Left ventricle myocardium superior (tissue), 1 donor: ENCODE measurements around the gene INHA. TPM values are rescaled to one million over a fixed set of nuclear protein-coding genes. Genes with fewer than 3 reads are reported as not detected.
A peak's percentile ranks its signal among the peaks of the same experiment; 100 is the strongest.

Experiments used
- ATAC-seq: fragments of 200-7000 bp; cut with Tn5 transposase; one replicate; pipeline ENCODE4 v1.9.1; 2020; ENCODE audit warnings: mild to moderate bottlenecking, moderate library complexity
- DNase-seq: peaks from one replicate; pipeline ENCODE4 v3.0.0-alpha.2; 2020
- intact Hi-C: fragments of 100-400 bp; cut with micrococcal nuclease; formaldehyde crosslinking; loops from one replicate; pipeline ENCODE4 v1.11.0; 2022
- total RNA-seq: library from RNA; stranded (reverse); fragmentation: NEBNext Ultra II Directional; extraction: Animal tissue kit (Norgen Biotek cat#: 25700); gene quantifications from one replicate; pipeline ENCODE4 v1.2.1, GENCODE V29; 2021
- donor health status: DM: no; HTN: yes; CAD: no; lungs with severe emphysema.

INHA gene
- total RNA-seq, 1 donor from 2014 or later, result 1.5 TPM

DNA sequence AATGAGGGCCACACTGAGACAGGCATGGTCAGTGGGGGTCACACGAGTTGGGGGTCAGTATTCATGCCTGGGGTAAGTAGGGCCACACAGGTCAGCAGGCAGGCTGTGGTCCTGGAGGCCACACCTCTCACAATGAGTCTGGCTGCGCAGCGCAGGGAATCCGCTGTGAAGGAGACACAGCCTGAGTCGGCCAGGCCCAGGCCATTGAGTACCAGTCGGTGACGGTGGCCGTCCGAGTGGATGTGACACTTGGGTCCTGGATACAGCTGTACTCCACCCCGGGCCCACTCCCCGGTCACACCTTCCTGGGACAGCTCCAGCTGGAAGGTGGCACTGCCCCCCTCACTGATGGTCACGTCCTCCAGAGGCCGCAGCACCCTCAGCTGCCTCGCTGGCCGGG, 17.8 kb upstream of the INHA start:
- ATAC-seq (no peak), DNase-seq (no peak)
- intact Hi-C loops, result no loop called here

DNA sequence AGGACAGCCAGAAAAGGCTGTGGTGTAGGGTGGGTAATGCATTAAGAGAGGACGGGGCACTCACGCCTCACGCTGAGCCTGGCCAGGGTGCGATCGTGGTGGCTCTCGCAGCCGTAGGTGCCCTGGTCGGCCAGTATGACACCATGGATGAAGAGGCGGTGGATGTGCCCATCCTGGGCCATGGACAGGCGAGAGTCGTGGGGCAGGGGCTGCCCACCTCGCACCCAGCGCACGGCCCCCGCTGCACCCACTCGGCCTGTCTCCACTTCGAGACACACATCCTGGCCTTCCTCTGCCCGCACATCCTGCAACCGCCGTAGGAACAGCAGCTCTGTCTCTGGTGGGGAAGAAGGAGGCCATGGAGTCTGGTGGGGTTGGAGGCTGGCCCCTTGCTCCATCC, 16.2 kb upstream of the INHA start:
- intact Hi-C loops, result no loop called here
- ATAC-seq, result no peak
- no peak for DNase-seq

DNA sequence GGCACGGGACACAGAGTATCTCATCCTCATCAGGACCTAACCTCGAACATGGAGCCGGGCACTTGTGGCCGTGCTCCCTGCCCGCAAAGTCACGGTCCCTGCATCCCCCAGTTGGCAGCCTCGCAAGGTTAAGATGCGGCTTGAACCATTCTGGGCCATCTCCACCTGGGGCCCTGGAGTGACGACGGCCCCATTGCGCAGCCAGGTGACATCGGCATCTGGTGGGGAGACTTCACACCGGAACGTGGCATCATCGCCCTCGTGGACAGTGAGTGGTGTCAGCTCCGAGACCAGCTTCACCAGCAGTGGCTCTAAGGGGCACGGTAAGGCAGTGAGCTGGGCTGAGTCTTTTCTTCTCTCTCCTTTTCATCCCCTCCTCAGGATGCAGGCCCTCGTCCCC, 15.7 kb upstream of the INHA start:
- intact Hi-C loops, result no loop called here
- ATAC-seq, result no peak
- DNase-seq, result peak; percentile 25

DNA sequence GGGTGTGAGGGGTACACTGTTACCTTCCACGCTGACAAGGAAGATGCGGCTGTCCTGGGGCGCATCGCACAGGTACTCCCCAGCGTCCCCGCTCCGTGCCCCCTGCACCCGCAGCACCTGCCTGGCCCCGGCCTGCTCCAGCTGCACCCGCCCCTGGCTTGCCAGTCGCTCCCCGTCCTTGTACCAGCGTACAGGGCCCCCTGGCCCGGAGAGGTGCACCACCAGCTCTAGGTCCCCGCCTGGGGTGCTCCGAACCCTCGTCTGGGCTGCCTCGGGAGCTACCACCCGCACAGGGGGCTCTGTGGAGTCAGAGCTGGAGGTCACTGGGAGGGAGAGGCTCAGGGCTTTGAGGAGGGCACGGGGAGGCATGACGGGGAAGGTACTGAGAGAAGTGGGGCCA, 14.8 kb upstream of the INHA start:
- intact Hi-C loops, result no loop called here
- ATAC-seq, result no peak
- peak; percentile 12 for DNase-seq

DNA sequence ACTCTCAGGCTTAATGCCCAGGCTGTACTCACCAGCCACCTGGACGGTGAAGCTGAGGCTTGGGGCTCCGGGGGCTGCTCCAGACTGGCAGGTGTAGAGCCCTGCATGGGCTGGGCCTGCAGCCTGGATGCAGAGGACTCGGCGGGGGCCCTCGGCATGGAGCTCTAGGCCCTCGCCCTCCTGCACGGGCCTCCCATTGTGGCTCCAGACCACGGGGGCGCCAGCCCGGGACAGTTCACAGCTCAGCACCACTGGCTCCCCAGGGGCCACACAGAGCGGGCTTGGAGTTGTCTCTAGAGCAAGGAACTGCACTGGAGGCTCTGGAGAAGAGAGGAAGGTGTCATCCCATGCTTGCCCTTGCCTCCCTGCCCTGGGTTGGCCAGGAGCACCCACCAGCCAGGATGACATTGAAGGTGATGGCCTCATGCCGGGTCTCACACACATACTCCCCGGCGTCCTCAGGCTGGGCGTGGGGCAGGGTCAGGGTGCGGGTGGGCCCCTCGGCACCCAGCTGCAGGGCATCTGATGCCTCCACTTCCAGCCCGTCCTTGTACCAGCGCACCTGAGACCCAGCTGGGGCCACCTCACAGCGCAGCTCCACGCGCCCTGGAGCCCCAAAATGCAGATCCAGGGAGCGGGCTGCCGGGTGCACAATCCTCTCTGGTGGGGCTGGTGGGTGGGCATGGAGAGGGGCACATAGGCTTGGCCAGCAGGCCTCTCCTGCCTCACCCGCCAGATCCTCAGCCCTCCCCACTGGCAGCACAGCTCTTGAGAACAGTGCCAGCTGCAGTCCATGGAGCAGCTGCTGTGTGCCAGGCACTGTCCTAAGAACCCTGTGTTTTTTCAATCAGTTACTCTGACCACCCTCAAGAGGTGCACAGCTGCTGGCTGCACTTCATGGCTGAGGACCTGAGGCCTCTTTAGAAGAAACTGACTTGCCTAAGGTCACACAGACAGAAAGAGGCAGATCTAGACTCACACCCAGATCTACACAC, 14.0 kb upstream of the INHA start:
- intact Hi-C loops, result no loop called here
- ATAC-seq (no peak), DNase-seq (peak; percentile 23)

DNA sequence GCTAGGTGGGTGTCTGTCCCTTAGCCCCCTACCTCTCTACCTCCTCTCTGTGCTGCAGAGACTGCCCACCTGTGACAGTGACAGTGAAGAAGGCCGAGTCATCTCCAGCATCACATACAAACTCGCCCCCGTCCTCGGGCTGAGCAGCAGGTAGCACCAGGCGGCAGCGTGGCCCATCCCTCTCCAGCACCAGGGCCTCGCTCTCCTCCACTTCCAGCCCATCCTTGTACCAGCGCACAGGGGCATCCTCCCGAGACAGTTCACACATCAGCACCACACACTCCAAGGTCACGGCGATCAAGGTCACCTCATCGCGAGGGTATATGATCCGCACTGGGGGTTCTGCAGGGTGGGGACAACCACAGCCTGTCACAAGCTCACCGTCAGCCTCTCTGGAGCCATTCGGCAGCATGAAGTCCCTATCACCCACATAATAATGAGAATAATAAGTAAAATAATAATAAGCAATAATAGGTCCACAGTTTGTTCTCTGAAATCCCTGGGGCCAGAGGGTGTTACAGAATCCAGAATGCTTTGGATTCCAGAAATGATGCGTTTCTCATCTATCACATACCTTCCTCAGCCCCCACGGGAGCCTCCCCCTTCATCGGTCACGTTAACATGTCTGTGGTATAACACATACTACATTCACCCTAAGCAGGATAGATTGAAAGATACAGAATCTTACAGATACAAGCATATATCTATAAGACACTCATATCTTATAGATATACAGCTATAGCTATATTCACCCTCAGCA, 12.8 kb upstream of the INHA start:
- ATAC-seq (no peak), DNase-seq (no peak)
- intact Hi-C loops, result no loop called here

DNA sequence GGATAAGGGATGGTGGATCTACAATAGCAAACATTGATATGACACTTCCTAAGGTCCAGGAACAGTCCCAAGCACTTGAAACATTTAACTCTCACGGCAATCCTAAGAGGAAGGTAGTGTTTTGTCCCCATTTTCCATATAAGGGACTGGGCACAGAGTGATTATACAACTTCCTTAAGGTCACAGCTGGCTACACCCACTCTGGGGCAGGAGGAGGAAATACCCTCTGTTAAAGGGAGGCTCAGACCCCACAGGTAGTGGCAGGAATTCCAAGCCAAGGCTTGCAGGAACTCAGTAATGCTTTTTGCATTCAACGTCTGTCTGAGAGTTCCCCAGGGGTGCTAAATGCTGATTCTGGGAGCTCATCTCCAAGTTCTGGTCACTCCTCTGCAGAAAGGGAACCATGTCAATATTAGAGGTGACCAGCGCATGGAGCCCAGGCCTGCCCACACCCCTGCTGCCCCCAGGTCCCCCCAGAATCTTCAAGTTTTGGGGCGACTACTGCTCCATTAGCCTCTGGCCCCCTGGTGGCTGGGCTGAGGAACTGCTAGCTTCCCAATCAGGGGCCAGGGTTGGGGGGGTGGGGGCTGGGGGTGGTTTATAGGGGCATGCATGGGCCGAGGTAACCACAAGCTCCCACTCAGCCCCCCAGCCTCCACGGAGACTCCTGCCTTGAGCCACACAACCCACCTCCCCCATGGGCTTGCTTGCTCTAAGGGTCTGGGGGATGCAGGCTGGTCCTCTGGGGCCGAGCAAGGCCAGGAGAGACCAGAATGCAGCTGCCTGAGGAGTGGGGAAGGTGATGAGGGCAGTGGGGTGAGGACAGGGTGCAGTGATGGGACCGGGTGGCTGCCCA, 11.8 kb upstream of the INHA start:
- intact Hi-C loops, result no loop called here

DNA sequence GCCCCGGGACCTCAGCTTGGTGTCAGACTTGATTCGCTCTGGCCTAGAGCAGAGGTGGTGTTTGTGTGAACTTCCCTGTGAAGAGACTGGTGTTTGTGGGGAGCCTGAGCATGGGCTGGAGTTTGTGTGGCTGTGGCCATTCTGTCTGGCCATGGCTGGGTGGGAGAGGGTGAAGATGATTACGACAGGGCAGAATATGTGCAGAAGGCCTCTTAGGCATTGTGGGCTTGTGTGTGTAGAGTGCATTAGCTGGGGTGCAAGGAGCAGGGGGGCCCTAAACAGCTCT, 11.3 kb upstream of the INHA start:
- DNase-seq (no peak), ATAC-seq (no peak)
- intact Hi-C loops, result no loop called here

More for the DNA sequence above, 11.8 kb upstream of the INHA start:
- ATAC-seq (peak; percentile 14), DNase-seq (no peak)

DNA sequence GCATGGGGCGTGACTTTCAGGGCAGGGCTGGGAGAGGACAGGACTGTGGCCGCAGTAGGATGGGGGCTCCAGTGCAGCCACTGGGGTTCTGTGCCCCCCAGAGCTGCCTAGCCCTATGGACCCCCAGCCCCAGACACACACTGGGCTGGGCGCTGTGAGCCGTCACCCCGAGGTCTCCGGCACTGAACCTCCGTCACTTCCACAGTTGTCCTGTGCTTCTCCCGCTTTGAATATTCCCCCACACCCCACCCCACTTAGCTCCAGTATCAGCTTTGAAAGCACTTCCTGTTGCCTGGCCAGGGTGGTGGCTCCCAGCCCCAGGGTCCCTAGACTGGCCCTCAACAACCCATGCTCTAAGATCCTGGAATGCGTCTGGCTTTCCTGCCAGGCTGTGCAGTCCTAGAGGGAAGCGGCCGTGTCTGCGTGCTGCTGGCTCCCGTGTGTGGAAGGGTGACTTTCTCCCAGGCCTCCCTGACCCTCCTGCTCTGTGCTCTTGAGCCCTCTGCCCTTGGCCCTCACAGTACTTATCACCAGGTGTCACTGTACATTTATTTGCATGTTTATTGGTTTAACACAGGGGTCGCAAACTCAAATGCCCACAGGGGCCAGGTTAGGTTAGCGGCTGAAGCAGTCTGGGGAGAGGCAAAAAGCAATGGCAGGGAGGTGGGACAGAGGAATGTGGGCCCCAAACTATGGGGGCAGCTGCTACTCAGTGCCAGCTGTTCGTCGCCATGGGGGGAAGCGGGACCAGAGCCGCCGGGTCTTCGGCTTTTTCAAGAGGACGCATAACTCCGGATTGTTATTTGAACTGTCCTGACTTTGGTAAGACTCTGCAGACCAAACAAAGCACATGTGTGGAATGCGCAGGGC, 10.7 kb upstream of the INHA start:
- ATAC-seq, result peak; percentile 39
- no peak for DNase-seq
- intact Hi-C loops, result no loop called here

DNA sequence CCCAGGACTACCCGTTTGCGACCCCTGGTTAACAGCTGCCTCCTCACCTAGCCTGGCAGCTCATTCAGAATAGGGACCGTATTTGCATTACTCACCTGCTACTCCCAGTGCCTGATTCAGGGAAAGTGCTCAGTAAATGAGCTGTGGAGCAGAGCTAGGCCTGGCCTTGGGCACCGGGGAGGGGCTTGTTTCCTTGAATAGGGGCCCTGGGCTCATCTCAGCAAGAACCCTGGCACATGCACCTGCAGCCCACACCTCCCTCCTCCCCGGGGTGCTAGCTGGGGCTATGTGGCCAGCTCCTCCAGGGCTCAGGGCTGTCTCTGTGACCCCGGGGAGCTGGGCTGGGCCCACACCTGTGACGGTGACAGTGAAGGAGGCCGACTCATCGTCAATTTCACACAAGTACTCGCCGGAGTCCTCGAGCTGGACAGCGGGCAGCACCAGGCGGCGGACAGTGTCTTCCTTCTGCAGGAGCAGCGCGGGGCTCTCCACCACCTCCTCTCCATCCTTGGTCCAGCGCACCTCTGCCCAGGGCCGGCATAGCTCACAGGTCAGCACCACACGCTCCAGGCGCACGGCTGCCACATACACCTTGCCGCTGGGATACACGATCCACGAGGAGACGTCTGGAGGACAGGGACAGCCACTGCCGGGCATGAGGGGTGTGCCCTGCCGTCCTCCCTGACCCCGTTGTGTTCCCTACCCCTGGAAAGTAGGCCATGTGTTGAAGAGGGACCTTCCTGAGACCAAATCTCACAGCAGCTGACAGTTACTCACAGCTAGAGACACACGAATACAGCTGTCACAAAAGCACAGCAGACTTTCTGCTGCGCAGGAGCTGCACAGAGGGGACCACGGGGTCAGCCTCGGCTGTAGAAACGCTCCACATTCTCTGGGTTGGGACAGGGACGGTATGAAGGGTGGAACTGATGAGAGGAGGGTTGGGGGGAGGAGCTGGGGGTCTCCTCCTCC, 9.8 kb upstream of the INHA start:
- intact Hi-C loops, result no loop called here
- DNase-seq, result no peak
- ATAC-seq, result no peak

DNA sequence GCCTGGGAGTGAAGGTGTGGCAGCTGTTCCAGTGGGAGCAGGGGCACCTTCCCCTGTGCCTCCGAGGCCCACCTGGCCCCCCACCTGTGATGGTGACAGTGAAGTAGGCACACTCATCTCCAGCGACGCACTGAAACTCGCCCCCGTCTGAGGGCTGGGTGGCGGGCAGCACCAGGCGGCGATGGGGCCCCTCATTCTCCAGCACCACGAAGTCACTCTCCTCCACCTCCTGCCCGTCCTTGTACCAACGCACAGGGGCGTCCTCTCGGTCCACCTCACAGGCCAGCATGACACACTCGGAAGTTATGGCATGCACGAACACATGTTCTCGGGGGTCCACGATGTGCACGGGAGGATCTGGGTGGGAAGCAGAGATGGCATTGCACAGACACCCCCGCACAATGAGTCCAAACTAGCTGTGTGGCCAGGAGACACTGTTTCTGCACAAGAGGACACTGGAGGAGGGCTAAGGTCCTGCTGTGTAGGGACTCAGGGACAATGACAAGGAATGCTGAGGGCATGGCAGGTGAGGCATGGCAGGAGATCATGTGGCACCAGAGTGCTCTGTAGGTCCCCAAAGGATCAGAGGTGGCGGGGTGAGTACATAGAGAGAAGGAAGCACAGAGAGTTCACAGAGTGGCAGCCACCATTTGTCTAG, 8.7 kb upstream of the INHA start:
- intact Hi-C loops, result no loop called here
- ATAC-seq (no peak), DNase-seq (no peak)

DNA sequence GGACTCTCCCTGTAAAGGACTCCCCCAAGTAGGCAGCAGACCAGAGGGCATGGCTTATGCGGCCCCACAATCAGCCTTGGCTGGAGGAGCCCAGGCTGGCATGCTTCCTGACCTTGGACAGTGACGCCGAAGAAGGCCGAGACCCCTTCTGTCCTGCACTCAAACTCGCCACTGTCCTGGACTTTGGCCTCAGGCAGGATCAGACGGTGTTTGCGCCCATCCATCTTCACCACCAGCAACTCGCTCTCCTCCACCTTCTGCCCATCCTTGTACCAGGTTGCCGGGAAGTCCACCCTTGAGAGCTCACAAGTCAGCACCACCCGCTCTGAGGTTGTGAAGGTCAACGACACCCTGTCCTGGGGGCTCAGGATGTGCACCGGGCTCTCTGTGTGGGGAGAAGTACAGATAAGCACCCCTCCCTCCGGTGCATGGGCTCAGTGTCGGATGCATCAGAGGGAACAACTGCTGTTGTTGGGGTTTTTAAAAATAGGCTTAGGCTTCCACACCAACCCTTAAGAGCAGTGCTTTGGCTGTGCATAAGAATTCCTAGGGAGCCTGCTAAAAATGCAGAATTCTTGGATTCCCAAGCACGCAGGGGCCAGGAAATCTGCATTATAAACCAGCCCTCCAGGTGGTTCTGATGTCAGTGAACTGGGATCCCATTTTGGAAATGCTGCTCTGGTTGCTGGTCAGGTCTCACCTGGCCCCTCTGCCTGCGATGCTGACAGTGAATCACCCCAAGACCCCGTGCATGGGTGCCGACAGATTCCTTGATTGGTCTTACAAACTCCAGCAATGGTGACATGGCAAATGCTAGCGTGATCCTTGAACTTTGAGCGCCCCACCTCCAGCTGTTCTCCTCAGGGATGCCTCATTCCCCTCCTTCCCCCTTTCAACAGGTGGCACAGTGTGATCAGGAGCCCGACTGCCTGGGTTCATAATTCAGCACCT, 6.7 kb upstream of the INHA start:
- ATAC-seq (no peak), DNase-seq (no peak)
- intact Hi-C loops, result no loop called here

DNA sequence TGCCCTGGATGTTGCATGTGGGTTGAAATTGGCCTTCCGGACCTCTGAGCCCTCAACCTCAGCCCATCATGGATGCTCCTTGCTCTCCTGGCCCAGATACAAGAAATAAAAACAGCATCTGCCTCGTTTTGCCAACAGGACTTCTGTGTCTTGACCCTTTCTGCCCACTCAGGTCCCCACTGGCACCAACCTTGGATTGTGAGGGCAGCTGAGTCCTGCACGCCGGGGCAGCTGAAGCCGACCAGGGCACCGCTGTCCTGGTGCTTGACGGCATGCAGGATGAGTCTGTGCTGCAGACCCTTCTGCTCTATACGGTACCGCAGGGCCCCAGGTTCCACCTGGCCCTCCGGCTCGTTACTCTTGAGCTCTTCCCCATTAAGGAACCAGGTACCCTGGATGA, 5.5 kb upstream of the INHA start:
- DNase-seq (no peak), ATAC-seq (no peak)
- intact Hi-C loops, result no loop called here

DNA sequence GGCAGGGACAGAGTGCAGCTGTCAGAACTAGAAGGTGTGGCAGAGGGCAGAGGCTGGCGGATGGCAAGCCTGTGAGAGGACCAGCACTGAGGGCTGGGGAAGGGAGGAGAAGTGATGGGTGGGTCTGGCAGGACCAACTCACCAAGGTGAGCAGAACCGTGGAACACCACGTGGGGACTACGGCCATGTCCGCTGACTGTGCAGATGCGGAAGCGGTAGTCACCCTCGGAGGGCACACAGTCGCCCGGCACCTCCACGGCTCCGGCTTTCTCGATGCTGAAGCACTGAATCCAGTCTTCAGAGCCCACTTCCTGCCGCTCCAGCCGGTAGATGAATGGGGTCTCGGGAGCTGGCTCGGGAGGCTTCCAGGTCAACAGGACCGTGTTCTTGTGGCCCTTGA, 5.0 kb upstream of the INHA start:
- intact Hi-C loops, result no loop called here
- no peak for DNase-seq
- no peak for ATAC-seq

DNA sequence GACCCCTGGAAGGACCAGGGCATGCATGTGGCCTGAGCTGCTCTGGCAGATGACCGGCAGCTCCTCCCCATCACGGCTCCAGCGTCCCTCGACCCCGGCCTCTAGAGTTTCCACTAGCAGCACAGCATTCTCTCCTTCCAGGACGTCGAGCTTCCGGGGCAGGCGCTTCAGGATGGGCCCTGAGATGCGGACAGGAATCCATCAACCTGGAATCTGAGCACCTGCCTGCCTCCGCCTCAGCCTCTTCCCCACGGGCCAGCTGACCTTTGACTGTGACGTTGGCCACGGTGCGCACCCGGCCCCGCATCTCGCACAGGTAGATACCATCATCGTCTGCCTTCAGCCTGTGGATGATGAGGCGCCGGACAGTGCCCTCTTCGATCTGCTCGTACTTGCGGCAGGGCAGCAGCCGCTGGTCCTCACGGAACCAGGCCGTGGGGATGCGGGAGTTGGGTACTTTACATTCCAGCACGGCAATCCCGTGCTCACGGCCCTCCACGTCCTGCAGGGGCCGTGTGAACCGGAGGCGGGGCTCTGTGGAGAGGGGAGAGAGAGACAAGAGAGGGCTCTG, 4.2 kb upstream of the INHA start:
- no peak for DNase-seq
- no peak for ATAC-seq
- intact Hi-C loops, result no loop called here

DNA sequence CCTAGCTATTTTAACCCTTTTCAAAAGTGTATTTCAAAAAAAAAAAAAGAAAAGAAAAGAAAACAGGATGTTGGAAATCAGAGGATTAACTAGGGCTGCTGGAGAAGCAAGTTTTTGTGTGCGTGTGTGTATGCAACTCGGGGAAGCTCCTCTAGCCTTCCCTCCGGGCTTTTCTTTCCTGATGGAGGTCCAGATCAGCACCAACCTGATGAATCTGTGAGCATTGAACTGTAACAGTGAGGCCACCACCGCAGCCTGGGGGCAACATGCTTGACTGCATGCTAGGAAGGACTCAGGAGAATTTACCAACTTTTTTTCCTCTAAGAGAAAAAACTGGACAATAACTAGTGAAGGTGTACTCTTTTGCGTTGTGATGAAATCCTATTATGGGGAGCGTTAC, 3.1 kb upstream of the INHA start:
- ATAC-seq (no peak), DNase-seq (no peak)
- intact Hi-C loops, result no loop called here
